Osteoblast (primary cell): ENCODE measurements around the gene PPEF1. TPM values are rescaled to one million over a fixed set of nuclear protein-coding genes. Genes with fewer than 3 reads are reported as not detected.
"Not testable (repeated sequence)": the region's sequence is repeated elsewhere in the genome, so short reads cannot be mapped to it uniquely, and the experiment has no call there.

Experiments used
- DNase-seq: peaks from one replicate; pipeline ENCODE4 v3.0.0; 2011; ENCODE audit warnings: low spot score, mixed read lengths; ENCODE audit not compliant: insufficient read length; ENCODE audit errors: missing footprints
- H2AFZ ChIP-seq: 2 replicates; pipeline ENCODE4 v1.6.0; 2011; ENCODE audit warnings: mild to moderate bottlenecking, low read length
- H3K27ac ChIP-seq: 2 replicates; pipeline ENCODE4 v1.5.1; 2011; ENCODE audit warnings: mild to moderate bottlenecking, low read depth, low read length, moderate library complexity
- H3K27me3 ChIP-seq: 2 replicates; pipeline ENCODE4 v1.6.0; 2012; ENCODE audit warnings: mild to moderate bottlenecking, control low read depth, inconsistent platforms, low read length, moderate library complexity; ENCODE audit not compliant: insufficient read depth
- H3K36me3 ChIP-seq: 2 replicates; pipeline ENCODE4 v1.5.1; 2011; ENCODE audit warnings: mild to moderate bottlenecking, low read length, control low read depth, moderate library complexity; ENCODE audit not compliant: insufficient read depth
- H3K4me1 ChIP-seq: 2 replicates; pipeline ENCODE4 v1.5.1; 2011; ENCODE audit warnings: mild to moderate bottlenecking, low read length, control low read depth, moderate library complexity; ENCODE audit not compliant: insufficient read depth
- H3K4me2 ChIP-seq: 2 replicates; pipeline ENCODE4 v1.6.0; 2011; ENCODE audit warnings: mild to moderate bottlenecking, low read length; ENCODE audit not compliant: insufficient read depth
- H3K4me3 ChIP-seq: fragments of 200-600 bp; sonication (generic); 3 replicates; pipeline ENCODE4 v1.5.1; 2012; ENCODE audit warnings: mild to moderate bottlenecking, low read length, inconsistent platforms; ENCODE audit not compliant: insufficient read depth
- H3K79me2 ChIP-seq: 2 replicates; pipeline ENCODE4 v1.6.0; 2012; ENCODE audit warnings: mild to moderate bottlenecking, low read length, control low read depth, inconsistent platforms; ENCODE audit not compliant: insufficient read depth
- H3K9me3 ChIP-seq: 2 replicates; pipeline ENCODE4 v1.5.1; 2011; ENCODE audit warnings: low read depth, low read length, control low read depth
- H4K20me1 ChIP-seq: 2 replicates; pipeline ENCODE4 v1.6.0; 2012; ENCODE audit warnings: mild to moderate bottlenecking, low read length, control low read depth; ENCODE audit not compliant: insufficient read depth
- total RNA-seq: library from RNA; depleted of rRNA; stranded (reverse); fragments of >200 nt; gene quantifications from 2 replicates; pipeline ENCODE4 v1.2.3, GENCODE V29; 2012
- TF ChIP-seq, protein P1 (sequence below): IDR thresholded peaks from 2 replicates; pipeline ENCODE4 v1.5.1; 2011; ENCODE audit warnings: mild to moderate bottlenecking, low read depth, low read length, moderate library complexity; ENCODE audit errors: extremely low read depth

Gene PPEF1
- total RNA-seq, 1 donor: under 0.01 TPM

DNA sequence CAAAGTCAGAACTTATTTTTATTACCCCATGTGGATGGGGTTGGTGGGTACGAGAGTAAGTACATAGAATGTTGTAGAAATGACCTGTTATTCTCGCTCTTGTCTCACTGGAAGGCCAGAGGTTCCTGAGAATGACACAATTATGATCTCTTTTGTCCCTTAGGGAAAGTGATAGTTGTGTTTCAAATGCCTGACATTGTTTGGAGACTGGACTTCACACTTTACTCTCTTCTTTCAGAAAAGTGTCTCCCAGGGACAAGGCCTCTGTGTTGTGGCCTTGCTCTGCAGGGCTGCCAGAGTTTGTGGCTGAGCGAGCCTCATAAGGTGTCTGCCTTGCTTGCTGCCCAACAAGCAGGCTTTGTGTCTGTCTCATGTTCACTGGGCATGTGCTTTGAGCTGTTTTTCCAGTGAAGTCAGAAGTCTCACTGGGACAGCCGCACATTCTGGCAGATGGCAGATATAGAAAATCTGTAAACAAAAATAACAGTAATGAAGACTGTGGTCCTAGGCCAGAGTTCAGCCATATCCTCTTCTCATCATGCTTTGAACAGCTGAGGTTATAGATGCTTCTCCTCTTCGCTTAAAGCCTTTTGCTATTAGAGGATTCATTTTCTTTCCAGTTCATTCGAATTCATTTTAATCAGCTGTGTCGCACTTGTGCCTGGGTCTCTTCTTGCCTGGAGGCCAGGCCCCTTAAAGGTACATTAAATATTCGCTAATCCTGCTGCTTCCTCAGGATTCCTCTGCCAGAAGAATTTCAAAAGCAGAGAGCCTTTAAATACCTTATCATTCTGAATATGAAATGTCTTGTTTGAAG is 14.4 kb downstream of the PPEF1 start:
- no peak for DNase-seq
- H3K27me3 ChIP-seq: no peaks in the 10 kb centered on the region
- no peaks in the 10 kb centered on the region for H3K9me3 ChIP-seq
- no peaks in the 10 kb centered on the region for H4K20me1 ChIP-seq
- no peak overlapping the region for H3K4me2 ChIP-seq
- H3K4me3 ChIP-seq: no peak overlapping the region
- H3K27ac ChIP-seq: no peak overlapping the region
- TF ChIP-seq, protein P1, sequence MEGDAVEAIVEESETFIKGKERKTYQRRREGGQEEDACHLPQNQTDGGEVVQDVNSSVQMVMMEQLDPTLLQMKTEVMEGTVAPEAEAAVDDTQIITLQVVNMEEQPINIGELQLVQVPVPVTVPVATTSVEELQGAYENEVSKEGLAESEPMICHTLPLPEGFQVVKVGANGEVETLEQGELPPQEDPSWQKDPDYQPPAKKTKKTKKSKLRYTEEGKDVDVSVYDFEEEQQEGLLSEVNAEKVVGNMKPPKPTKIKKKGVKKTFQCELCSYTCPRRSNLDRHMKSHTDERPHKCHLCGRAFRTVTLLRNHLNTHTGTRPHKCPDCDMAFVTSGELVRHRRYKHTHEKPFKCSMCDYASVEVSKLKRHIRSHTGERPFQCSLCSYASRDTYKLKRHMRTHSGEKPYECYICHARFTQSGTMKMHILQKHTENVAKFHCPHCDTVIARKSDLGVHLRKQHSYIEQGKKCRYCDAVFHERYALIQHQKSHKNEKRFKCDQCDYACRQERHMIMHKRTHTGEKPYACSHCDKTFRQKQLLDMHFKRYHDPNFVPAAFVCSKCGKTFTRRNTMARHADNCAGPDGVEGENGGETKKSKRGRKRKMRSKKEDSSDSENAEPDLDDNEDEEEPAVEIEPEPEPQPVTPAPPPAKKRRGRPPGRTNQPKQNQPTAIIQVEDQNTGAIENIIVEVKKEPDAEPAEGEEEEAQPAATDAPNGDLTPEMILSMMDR: no peak
- H3K79me2 ChIP-seq: no peaks in the 10 kb centered on the region
- H3K4me1 ChIP-seq: no peaks in the 10 kb centered on the region
- H2AFZ ChIP-seq: no peak overlapping the region
- H3K36me3 ChIP-seq: no peaks in the 10 kb centered on the region

DNA sequence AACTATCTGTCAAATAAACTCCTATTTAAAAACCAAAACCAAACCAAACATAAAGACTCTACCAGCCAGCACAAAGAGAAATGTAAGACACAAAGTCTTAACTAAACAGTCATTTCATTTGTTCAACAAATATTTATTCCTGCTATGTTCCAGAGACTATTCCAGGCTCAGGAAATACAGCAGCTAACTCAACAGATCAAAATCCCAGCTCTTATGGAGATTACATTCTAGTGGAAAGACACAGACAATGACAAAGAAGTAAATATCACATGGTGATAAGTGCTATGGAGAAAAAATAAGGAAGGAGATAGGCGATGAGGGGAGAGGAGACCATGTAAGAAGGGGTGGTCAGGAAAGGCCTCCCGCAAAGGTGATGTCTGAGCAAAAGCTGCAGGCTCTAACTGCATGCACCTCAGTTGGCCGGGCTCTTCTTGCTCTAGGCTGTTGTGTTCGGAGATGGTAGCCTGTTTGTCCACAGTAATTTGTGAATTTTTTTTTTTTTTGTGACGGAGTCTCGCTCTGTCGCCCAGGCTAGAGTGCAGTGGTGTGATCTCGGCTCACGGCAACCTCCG is 15.1 kb downstream of the PPEF1 start:
- no peaks in the 10 kb centered on the region for H3K79me2 ChIP-seq
- H2AFZ ChIP-seq: no peak overlapping the region
- TF ChIP-seq, protein P1: no peak

DNA sequence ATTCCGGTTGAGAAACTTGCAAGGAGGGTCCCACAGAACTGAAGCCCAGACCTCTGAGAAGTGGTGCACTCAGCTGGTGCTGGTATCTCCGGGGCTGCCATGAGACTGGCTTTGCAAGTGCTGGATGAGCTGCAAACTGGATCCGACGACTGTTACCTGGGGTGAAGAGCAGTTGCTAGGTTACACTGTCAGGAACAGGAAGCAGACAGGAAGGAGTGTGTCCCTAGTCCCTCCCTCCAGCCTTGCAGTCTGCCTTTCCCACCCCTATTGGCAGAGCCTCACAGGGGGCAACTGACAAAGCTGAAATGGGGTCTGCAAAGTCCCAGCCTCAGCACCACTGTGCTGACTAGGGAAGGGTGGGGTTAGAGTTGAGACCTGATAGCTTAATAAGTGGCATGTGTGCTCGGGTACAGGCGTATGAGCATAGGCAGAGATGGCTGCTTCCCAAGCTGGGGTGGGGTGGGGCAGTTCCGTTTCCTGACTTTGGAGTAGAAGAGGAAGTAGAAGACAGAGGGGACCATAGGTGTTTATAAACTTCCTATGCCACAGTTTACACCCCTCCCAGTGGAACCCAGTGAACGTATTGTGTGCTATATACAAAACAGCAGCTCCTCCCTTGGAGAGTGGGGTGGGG is 18.0 kb downstream of the PPEF1 start:
- Histone ChIP-seq H3K27me3 (no peaks in the 10 kb centered on the region), H3K4me1 (no peaks in the 10 kb centered on the region), H3K4me2 (no peak overlapping the region), H4K20me1 (no peaks in the 10 kb centered on the region), H3K79me2 (no peaks in the 10 kb centered on the region), H3K27ac (no peak overlapping the region), H3K4me3 (no peak overlapping the region), H2AFZ (no peak overlapping the region), H3K9me3 (no peaks in the 10 kb centered on the region), H3K36me3 (no peaks in the 10 kb centered on the region)
- TF ChIP-seq, protein P1: no peak
- no peak for DNase-seq

More for the DNA sequence above, 15.1 kb downstream of the PPEF1 start:
- no peaks in the 10 kb centered on the region for H3K4me1 ChIP-seq
- no peaks in the 10 kb centered on the region for H4K20me1 ChIP-seq
- H3K4me2 ChIP-seq: no peak overlapping the region
- no peak overlapping the region for H3K27ac ChIP-seq
- no peak overlapping the region for H3K4me3 ChIP-seq
- H3K27me3 ChIP-seq: no peaks in the 10 kb centered on the region
- no peaks in the 10 kb centered on the region for H3K9me3 ChIP-seq
- H3K36me3 ChIP-seq: no peaks in the 10 kb centered on the region
- no peak for DNase-seq

DNA sequence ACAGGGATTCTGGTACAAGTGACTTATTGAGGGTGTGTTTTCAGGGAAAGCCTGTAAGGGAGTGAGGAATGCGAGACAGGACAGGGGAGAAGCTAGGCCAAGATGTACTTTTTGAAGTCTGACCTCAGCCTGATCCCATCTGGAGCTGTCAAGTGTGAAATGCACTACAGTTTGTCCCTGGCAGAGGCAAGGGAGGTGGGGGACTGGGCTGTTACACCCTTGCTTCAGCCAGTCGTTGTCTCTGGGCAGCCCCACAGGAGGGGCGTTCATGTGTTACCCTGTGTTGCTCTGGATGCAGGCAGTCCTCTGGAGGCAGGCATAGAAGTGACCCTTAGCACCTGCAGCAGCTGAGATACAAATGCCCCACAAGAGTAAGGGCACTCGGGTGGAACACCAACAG is 25.8 kb downstream of the PPEF1 start:
- no peak overlapping the region for H3K4me2 ChIP-seq
- no peaks in the 10 kb centered on the region for H3K4me1 ChIP-seq
- H3K27me3 ChIP-seq: no peaks in the 10 kb centered on the region
- H3K27ac ChIP-seq: no peak overlapping the region
- no peak for DNase-seq
- H2AFZ ChIP-seq: no peak overlapping the region
- H4K20me1 ChIP-seq: no peaks in the 10 kb centered on the region
- TF ChIP-seq, protein P1: no peak
- H3K36me3 ChIP-seq: no peaks in the 10 kb centered on the region
- H3K9me3 ChIP-seq: no peaks in the 10 kb centered on the region
- H3K79me2 ChIP-seq: no peaks in the 10 kb centered on the region
- H3K4me3 ChIP-seq: no peak overlapping the region

DNA sequence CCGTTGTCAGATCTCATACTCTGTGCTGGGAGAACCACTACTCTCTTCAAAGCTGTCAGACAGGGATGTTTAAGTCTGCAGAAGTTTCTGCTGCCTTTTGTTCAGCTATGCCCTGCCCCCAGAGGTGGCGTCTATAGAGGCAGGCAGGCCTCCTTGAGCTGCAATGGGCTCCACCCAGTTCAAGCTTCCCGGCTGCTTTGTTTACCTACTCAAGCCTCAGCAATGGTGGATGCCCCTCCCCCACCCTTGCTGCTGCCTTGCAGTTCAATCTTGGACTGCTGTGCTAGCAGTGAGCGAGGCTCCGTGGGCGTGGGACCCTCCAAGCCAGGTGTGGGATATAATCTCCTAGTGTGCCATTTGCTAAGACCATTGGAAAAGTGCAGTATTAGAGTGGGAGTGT is 32.2 kb downstream of the PPEF1 start:
- not testable (repeated sequence) for H3K4me3 ChIP-seq, H3K4me2 ChIP-seq

More for the DNA sequence above, 32.2 kb downstream of the PPEF1 start:
- not testable (repeated sequence) for H3K36me3 ChIP-seq, H4K20me1 ChIP-seq, H3K27me3 ChIP-seq, H3K27ac ChIP-seq, H3K4me1 ChIP-seq, H3K9me3 ChIP-seq, DNase-seq, H2AFZ ChIP-seq, H3K79me2 ChIP-seq
